GM12878 (cell line): ENCODE measurements around the gene FBXL17.

Experiments
- CTCF ChIP-seq, 3 experiments: IDR thresholded peaks in 2 of 3; conservative IDR thresholded peaks in 1 of 3; 2 replicates each; pipeline ENCODE4 v1.5.1; 2011; ENCODE audit warnings: low read depth in 3 of 3, low read length in 3 of 3, mild to moderate bottlenecking in 3 of 3, control low read depth in 2 of 3, moderate library complexity in 2 of 3, inconsistent platforms in 1 of 3, mixed read lengths in 1 of 3; ENCODE audit not compliant: control insufficient read depth in 2 of 3, insufficient read depth in 1 of 3; ENCODE audit errors: extremely low read depth in 1 of 3
- FOS ChIP-seq: IDR thresholded peaks from 3 replicates; pipeline ENCODE4 v1.6.1; 2011; ENCODE audit warnings: borderline replicate concordance; ENCODE audit not compliant: insufficient read length; ENCODE audit errors: extremely low read depth
- GATAD2B ChIP-seq: fragments of 450-650 bp; conservative IDR thresholded peaks from 2 replicates; pipeline ENCODE4 v1.6.1; 2017; ENCODE audit warnings: low read depth, mild to moderate bottlenecking, moderate library complexity
- HCFC1 ChIP-seq: fragments of 150-350 bp; IDR thresholded peaks from 2 replicates; pipeline ENCODE4 v1.6.1; 2014; ENCODE audit warnings: low read length
- SIN3A ChIP-seq: IDR thresholded peaks from 2 replicates; pipeline ENCODE4 v1.6.1; 2012; ENCODE audit warnings: low read depth, low read length, improper control_type of control experiment
- ZBTB33 ChIP-seq: fragments of 450-650 bp; IDR thresholded peaks from 2 replicates; pipeline ENCODE4 v1.6.1; 2017; ENCODE audit warnings: mild to moderate bottlenecking

DNA sequence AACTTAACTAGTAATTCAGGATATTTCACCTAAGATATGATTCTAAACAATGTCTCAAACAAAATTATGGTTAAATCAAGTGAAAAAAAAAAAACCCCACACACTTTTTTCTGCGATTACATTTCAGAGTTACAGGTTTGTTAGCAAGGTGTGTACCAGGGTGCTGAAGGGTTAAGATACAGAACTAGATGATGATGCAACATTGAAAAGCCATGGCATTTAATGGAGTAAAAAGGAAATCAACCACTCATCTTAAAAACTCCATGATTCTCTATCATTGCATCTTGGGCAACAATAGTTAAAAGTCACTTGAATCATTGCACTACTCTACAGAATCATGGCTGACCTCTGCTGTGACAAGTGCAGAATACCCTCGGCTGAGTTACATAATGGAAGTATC lies 440.9 kb downstream of the FBXL17 start:
- no peak for TF ChIP-seq FOS
- TF ChIP-seq HCFC1: no peak
- TF ChIP-seq SIN3A: no peak
- TF ChIP-seq ZBTB33: no peak
- no peak for TF ChIP-seq CTCF (IDR thresholded peaks at IDR 0.05 in 2 of 3, conservative IDR thresholded peaks at IDR 0.05 in 1 of 3; ENCODE audit: control insufficient read depth in 2 of 3, extremely low read depth in 1 of 3, insufficient read depth in 1 of 3, low read depth in 3 of 3, low read length in 3 of 3)
- no peak for TF ChIP-seq GATAD2B
